Measurements from ENCODE around the gene HCFC1. TPM values are rescaled to one million over a fixed set of nuclear protein-coding genes. Genes with fewer than 3 reads are reported as not detected.

The HCFC1 gene
- total and polyA plus RNA-seq, 9 of the 15 experiments (the other 6 are each of a cell fraction or from before 2014, with no cell fraction given): 2.8 to 133 (median 17.1) TPM

- TF ChIP-seq GMEB1 (CRISPR knock-in tag; IDR thresholded peaks at IDR 0.05): peak; percentile 48
- peak; percentile 56; the same call in 1 of the 2 replicates for TF ChIP-seq NFRKB (IDR thresholded peaks at IDR 0.05; ENCODE audit: low read depth)
- TF ChIP-seq ZKSCAN3 (CRISPR knock-in tag; IDR thresholded peaks at IDR 0.05): no peak
- no peak for TF ChIP-seq GTF2F1 (IDR thresholded peaks at IDR 0.05; ENCODE audit: low read depth, low read length)
- no peak for TF ChIP-seq ARID2 (IDR thresholded peaks at IDR 0.05)
- no peak for TF ChIP-seq MEF2D (tag; conservative IDR thresholded peaks at IDR 0.05; ENCODE audit: low read depth)
- TF ChIP-seq TFAM (CRISPR knock-in tag; conservative IDR thresholded peaks at IDR 0.05): no peak
- TF ChIP-seq ZNF12 (CRISPR knock-in tag; IDR thresholded peaks at IDR 0.05): no peak
- TF ChIP-seq BCLAF1 (IDR thresholded peaks at IDR 0.05; ENCODE audit: borderline replicate concordance in 1 of 2, control insufficient read depth in 1 of 2, low read depth in 2 of 2, low read length in 1 of 2): peak in 1 of 2 experiments; percentile 94; a peak in 2 of 4 replicates
Measured at GRCh38 chrX:153925739-153926551, 45.7 kb downstream of the HCFC1 start, which contains the start of gene ARHGAP4 (continued).
